HCT116 (cell line): ENCODE measurements around the gene EVL. TPM values are rescaled to one million over a fixed set of nuclear protein-coding genes. Genes with fewer than 3 reads are reported as not detected.

Experiments used
- ATAC-seq: fragments of 200-7000 bp; cut with Tn5 transposase; 2 replicates; pipeline ENCODE4 v1.9.1; 2020; ENCODE audit warnings: mild to moderate bottlenecking, moderate library complexity
- BruUV-seq: library from RNA; stranded (reverse); fragments of 400-500 nt; replicated peaks from 2 replicates; lab custom pipeline; 2021; lab: Mats Ljungman, UMichigan
- CTCF ChIA-PET: fragments of 300-600 bp; sonication (Branson Sonifier 250); formaldehyde crosslinking; loops from one replicate; lab custom pipeline; 2021; ENCODE audit warnings: antibody characterized with exemption; lab: Charles Lee
- POLR2A ChIA-PET: fragments of 300-600, 350-600 bp; sonication (Branson Sonifier 250); formaldehyde crosslinking; loops from one replicate; lab custom pipeline; 2021; ENCODE audit warnings: antibody characterized with exemption; lab: Charles Lee
- RAD21 ChIA-PET, 2 experiments: fragments of 300-600 bp; sonication (Branson Sonifier 250); formaldehyde crosslinking; loops; one replicate each; lab custom pipeline; 2023; ENCODE audit warnings: low total read pairs in 2 of 2; ENCODE audit not compliant: uncharacterized antibody in 2 of 2, unreplicated experiment in 2 of 2, low non-redundant PET in 1 of 2; lab: Charles Lee
- DNase-seq: peaks from one replicate; pipeline ENCODE4 v3.0.0-alpha.2; 2010; ENCODE audit warnings: low read depth, low spot score
- H2AFZ ChIP-seq: fragments of 200-600 bp; shearing (Covaris generic), sonication (generic); 2 replicates; pipeline ENCODE4 v1.6.1; 2017; ENCODE audit warnings: low read depth, mixed run types, mixed read lengths, antibody characterized with exemption, low read length; ENCODE audit not compliant: poor library complexity, severe bottlenecking
- H3K27ac ChIP-seq: 2 replicates; pipeline ENCODE4 v1.5.1; 2012; ENCODE audit warnings: low read depth, low read length
- H3K27me3 ChIP-seq: fragments of 200-600 bp; sonication (generic); 2 replicates; pipeline ENCODE4 v1.6.1; 2016; ENCODE audit warnings: mixed run types, low read length, mixed read lengths; ENCODE audit not compliant: insufficient read depth
- H3K36me3 ChIP-seq, 2 experiments: fragments of 200-500 bp in 1 of 2; fragments of 200-600 bp in 1 of 2; sonication (Bioruptor generic) in 1 of 2; sonication (generic) in 1 of 2; 2 replicates each; pipeline versions ENCODE4 v1.5.1 to v1.6.1; 2014 to 2016; ENCODE audit warnings: low read length in 2 of 2, inconsistent platforms in 1 of 2, mixed read lengths in 1 of 2, mixed run types in 1 of 2; ENCODE audit not compliant: insufficient read depth in 2 of 2, control insufficient read depth in 1 of 2
- H3K4me1 ChIP-seq, 2 experiments: fragments of 200-600 bp in 1 of 2; sonication (generic) in 1 of 2; 2 replicates each; pipeline versions ENCODE4 v1.5.1 to v1.6.1; 2012 to 2017; ENCODE audit warnings: low read length in 2 of 2, inconsistent platforms in 1 of 2, mild to moderate bottlenecking in 1 of 2, mixed read lengths in 1 of 2, mixed run types in 1 of 2, moderate library complexity in 1 of 2; ENCODE audit not compliant: insufficient read depth in 2 of 2, control insufficient read depth in 1 of 2
- H3K4me2 ChIP-seq: fragments of 200-600 bp; sonication (generic); 2 replicates; pipeline ENCODE4 v1.6.1; 2017; ENCODE audit warnings: mixed run types, low read length, mixed read lengths
- H3K4me3 ChIP-seq, 2 experiments: fragments of 200-600 bp in 1 of 2; sonication (generic) in 1 of 2; replicated peaks in 1 of 2; 2 replicates each; pipeline ENCODE4 v1.5.1; 2011 to 2016; ENCODE audit warnings: low read length in 2 of 2, control low read depth in 1 of 2, low read depth in 1 of 2, mild to moderate bottlenecking in 1 of 2, mixed read lengths in 1 of 2, mixed run types in 1 of 2
- H3K79me2 ChIP-seq: fragments of 200-600 bp; sonication (generic); 2 replicates; pipeline ENCODE4 v1.6.1; 2017; ENCODE audit warnings: mild to moderate bottlenecking, mixed run types, low read length, moderate library complexity, mixed read lengths; ENCODE audit not compliant: insufficient read depth
- H3K9ac ChIP-seq: fragments of 200-600 bp; sonication (generic); 2 replicates; pipeline ENCODE4 v1.6.1; 2016; ENCODE audit warnings: low read length, mixed read lengths
- H3K9me2 ChIP-seq: fragments of 200-600 bp; sonication (generic), shearing (Covaris generic); 2 replicates; pipeline ENCODE4 v1.6.1; 2017; ENCODE audit warnings: mixed run types, mild to moderate bottlenecking, moderate library complexity; ENCODE audit not compliant: insufficient read depth
- H3K9me3 ChIP-seq, 2 experiments: fragments of 200-500 bp in 1 of 2; fragments of 200-600 bp in 1 of 2; sonication (Bioruptor generic) in 1 of 2; sonication (generic) in 1 of 2; 2 replicates each; pipeline ENCODE4 v1.6.1; 2014 to 2017; ENCODE audit warnings: low read length in 2 of 2, mixed read lengths in 2 of 2, inconsistent platforms in 1 of 2, low read depth in 1 of 2, mild to moderate bottlenecking in 1 of 2, mixed run types in 1 of 2, moderate library complexity in 1 of 2; ENCODE audit not compliant: control insufficient read depth in 1 of 2, insufficient read depth in 1 of 2
- H4K20me1 ChIP-seq: fragments of 200-600 bp; sonication (generic), shearing (Covaris generic); 2 replicates; pipeline ENCODE4 v1.6.1; 2017; ENCODE audit warnings: mixed run types, mild to moderate bottlenecking, moderate library complexity; ENCODE audit not compliant: insufficient read depth
- CEBPB ChIP-seq: IDR thresholded peaks from 2 replicates; pipeline ENCODE4 v1.6.1; 2012; ENCODE audit warnings: low read depth
- ELF1 ChIP-seq: IDR thresholded peaks from 2 replicates; pipeline ENCODE4 v1.6.1; 2012; ENCODE audit warnings: low read depth, borderline replicate concordance
- EZH2phosphoT487 ChIP-seq: fragments of 200-600 bp; IDR thresholded peaks from 2 replicates; pipeline ENCODE4 v1.6.1; 2018; ENCODE audit warnings: antibody characterized with exemption, borderline replicate concordance
- FOSL1 ChIP-seq: IDR thresholded peaks from 2 replicates; pipeline ENCODE4 v1.6.1; 2012; ENCODE audit warnings: low read depth
- JUND ChIP-seq: IDR thresholded peaks from 2 replicates; pipeline ENCODE4 v1.6.1; 2012
- POLR2AphosphoS5 ChIP-seq: IDR thresholded peaks from 2 replicates; pipeline ENCODE4 v1.6.1; 2011; ENCODE audit warnings: mild to moderate bottlenecking, low read depth, low read length, moderate library complexity
- RAD21 ChIP-seq: IDR thresholded peaks from 2 replicates; pipeline ENCODE4 v1.6.1; 2012; ENCODE audit warnings: low read depth, mild to moderate bottlenecking
- SIN3A ChIP-seq: IDR thresholded peaks from 2 replicates; pipeline ENCODE4 v1.6.1; 2012; ENCODE audit warnings: low read depth
- ZFX ChIP-seq: fragments of 450-650 bp; IDR thresholded peaks from 2 replicates; pipeline ENCODE4 v1.6.1; 2017
- intact Hi-C: fragments of 100-400 bp; cut with micrococcal nuclease; formaldehyde crosslinking; loops from 2 replicates; pipeline ENCODE4 v1.10.0; 2022
- total RNA-seq: library from RNA; stranded (reverse); gene quantifications from one replicate; pipeline ENCODE4 v1.2.1, GENCODE V29; 2021; ENCODE audit not compliant: unreplicated experiment
- TF ChIP-seq, protein P1 (sequence below): IDR thresholded peaks from 2 replicates; pipeline ENCODE4 v1.6.1; 2012
- TF ChIP-seq, protein P2 (sequence below): IDR thresholded peaks from 2 replicates; pipeline ENCODE4 v1.6.1; 2012; ENCODE audit warnings: low read depth
- TF ChIP-seq, protein P3 (sequence below): IDR thresholded peaks from 2 replicates; pipeline ENCODE4 v1.6.1; 2012

Gene EVL
- total RNA-seq, 1 experiment from 2014 or later = 19.9 TPM

DNA sequence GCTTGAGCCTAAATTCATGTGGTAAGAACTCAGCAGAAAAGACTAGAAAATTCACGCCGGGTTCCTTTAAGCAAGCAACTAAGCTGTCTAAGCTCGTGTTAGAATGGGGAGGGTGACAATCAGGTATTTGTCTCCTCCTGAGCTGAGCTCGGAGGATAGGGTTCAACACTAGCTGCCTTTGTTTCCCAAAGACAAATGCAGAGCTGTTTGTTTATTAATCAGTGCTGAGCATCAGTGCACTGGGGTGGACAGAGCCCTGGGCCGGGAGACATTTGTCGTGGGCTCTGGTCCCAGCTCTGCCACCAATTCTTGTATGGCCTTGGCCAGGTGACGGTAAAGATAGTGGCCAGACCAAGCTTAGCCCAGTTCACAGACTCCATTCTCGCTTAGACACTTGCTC is 50.5 kb downstream of the EVL start:
- ChIA-PET POLR2A (no interaction called here), CTCF (interaction anchor here (1.2 kb wide), 1 partner anchor 11 kb away, joined by 3 read pairs; no protein-coding TSS in a partner anchor), RAD21 (no interaction called here)
- ATAC-seq (no peak), DNase-seq (no peak)
- Histone ChIP-seq H3K9me2 (no peaks in the 10 kb centered on the region), H3K4me2 (no peak overlapping the region), H3K27me3 (no peaks in the 10 kb centered on the region), H3K27ac (no peak overlapping the region), H2AFZ (no peak overlapping the region), H3K4me3 (no peak overlapping the region), H3K4me1 (no peaks in the 10 kb centered on the region), H3K36me3 (no peaks in the 10 kb centered on the region), H3K9ac (no peak overlapping the region), H3K9me3 (no peaks in the 10 kb centered on the region), H4K20me1 (no peaks in the 10 kb centered on the region), H3K79me2 (no peaks in the 10 kb centered on the region)
- BruUV-seq = no TSS peak
- TF ChIP-seq ELF1 = no peak
- TF ChIP-seq FOSL1 = no peak
- TF ChIP-seq EZH2phosphoT487 = no peak
- no peak for TF ChIP-seq JUND
- TF ChIP-seq, protein P1, sequence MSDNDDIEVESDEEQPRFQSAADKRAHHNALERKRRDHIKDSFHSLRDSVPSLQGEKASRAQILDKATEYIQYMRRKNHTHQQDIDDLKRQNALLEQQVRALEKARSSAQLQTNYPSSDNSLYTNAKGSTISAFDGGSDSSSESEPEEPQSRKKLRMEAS = no peak
- TF ChIP-seq ZFX = no peak
- TF ChIP-seq, protein P2, sequence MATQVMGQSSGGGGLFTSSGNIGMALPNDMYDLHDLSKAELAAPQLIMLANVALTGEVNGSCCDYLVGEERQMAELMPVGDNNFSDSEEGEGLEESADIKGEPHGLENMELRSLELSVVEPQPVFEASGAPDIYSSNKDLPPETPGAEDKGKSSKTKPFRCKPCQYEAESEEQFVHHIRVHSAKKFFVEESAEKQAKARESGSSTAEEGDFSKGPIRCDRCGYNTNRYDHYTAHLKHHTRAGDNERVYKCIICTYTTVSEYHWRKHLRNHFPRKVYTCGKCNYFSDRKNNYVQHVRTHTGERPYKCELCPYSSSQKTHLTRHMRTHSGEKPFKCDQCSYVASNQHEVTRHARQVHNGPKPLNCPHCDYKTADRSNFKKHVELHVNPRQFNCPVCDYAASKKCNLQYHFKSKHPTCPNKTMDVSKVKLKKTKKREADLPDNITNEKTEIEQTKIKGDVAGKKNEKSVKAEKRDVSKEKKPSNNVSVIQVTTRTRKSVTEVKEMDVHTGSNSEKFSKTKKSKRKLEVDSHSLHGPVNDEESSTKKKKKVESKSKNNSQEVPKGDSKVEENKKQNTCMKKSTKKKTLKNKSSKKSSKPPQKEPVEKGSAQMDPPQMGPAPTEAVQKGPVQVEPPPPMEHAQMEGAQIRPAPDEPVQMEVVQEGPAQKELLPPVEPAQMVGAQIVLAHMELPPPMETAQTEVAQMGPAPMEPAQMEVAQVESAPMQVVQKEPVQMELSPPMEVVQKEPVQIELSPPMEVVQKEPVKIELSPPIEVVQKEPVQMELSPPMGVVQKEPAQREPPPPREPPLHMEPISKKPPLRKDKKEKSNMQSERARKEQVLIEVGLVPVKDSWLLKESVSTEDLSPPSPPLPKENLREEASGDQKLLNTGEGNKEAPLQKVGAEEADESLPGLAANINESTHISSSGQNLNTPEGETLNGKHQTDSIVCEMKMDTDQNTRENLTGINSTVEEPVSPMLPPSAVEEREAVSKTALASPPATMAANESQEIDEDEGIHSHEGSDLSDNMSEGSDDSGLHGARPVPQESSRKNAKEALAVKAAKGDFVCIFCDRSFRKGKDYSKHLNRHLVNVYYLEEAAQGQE = no peak
- TF ChIP-seq SIN3A = no peak
- no peak for TF ChIP-seq POLR2AphosphoS5
- no peak for TF ChIP-seq RAD21
- no peak for TF ChIP-seq CEBPB
- TF ChIP-seq, protein P3, sequence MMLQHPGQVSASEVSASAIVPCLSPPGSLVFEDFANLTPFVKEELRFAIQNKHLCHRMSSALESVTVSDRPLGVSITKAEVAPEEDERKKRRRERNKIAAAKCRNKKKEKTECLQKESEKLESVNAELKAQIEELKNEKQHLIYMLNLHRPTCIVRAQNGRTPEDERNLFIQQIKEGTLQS = no peak
- intact Hi-C loops = no loop called here
